Caco-2 (cell line): ENCODE results near the gene ALOX12. TPM values are rescaled to one million over a fixed set of nuclear protein-coding genes. Genes with fewer than 3 reads are reported as not detected.
"Not testable (repeated sequence)": the region's sequence is repeated elsewhere in the genome, so short reads cannot be mapped to it uniquely, and the experiment has no call there.

Source experiments
- BruUV-seq: library from RNA; stranded (reverse); fragments of 400-500 nt; replicated peaks from 2 replicates; lab custom pipeline; 2021; lab: Mats Ljungman, UMichigan
- CTCF ChIA-PET: fragments of 300-600 bp; sonication (Branson Sonifier 250); formaldehyde crosslinking; loops from one replicate; lab custom pipeline; 2022; ENCODE audit warnings: antibody characterized with exemption; lab: Charles Lee
- POLR2A ChIA-PET: fragments of 300-600 bp; sonication (Branson Sonifier 250); formaldehyde crosslinking; loops from one replicate; lab custom pipeline; 2022; ENCODE audit warnings: antibody characterized with exemption; lab: Charles Lee
- DNase-seq, 2 experiments: peaks; one replicate each; pipeline versions ENCODE4 v3.0.0 to v3.0.0-alpha.2; 2020 to 2022
- H3K27me3 ChIP-seq: replicated peaks from 2 replicates; pipeline ENCODE4 v1.6.0; 2011; ENCODE audit warnings: low read length; ENCODE audit not compliant: control insufficient read depth, insufficient read depth
- H3K36me3 ChIP-seq: 2 replicates; pipeline ENCODE4 v1.5.1; 2011; ENCODE audit warnings: low read length; ENCODE audit not compliant: control insufficient read depth, insufficient read depth
- H3K4me1 ChIP-seq: fragments of 250-450 bp; sonication (Bioruptor Pico); 2 replicates; pipeline ENCODE4 v1.5.1; 2020; ENCODE audit warnings: mild to moderate bottlenecking
- H3K4me3 ChIP-seq: 2 replicates; pipeline ENCODE4 v1.5.1; 2011; ENCODE audit warnings: low read depth, mild to moderate bottlenecking, control low read depth, low read length
- H3K9me3 ChIP-seq: fragments of 250-450 bp; sonication (Bioruptor Pico); 2 replicates; pipeline ENCODE4 v1.5.1; 2020; ENCODE audit warnings: mild to moderate bottlenecking, moderate library complexity
- H3K27ac Mint-ChIP-seq: one replicate; pipeline ENCODE4 v1.8.0; 2022; ENCODE audit warnings: mixed read lengths; ENCODE audit not compliant: unreplicated experiment
- H3K27me3 Mint-ChIP-seq: one replicate; pipeline ENCODE4 v1.8.0; 2022; ENCODE audit warnings: mixed read lengths; ENCODE audit not compliant: insufficient read depth, unreplicated experiment
- H3K36me3 Mint-ChIP-seq: one replicate; pipeline ENCODE4 v1.8.0; 2022; ENCODE audit warnings: mild to moderate bottlenecking, mixed read lengths; ENCODE audit not compliant: insufficient read depth, unreplicated experiment
- H3K4me1 Mint-ChIP-seq: one replicate; pipeline ENCODE4 v1.8.0; 2022; ENCODE audit warnings: low read depth, mixed read lengths; ENCODE audit not compliant: unreplicated experiment
- H3K4me3 Mint-ChIP-seq: one replicate; pipeline ENCODE4 v1.8.0; 2022; ENCODE audit warnings: mild to moderate bottlenecking, moderate library complexity, mixed read lengths; ENCODE audit not compliant: unreplicated experiment
- H3K9me3 Mint-ChIP-seq: one replicate; pipeline ENCODE4 v1.8.0; 2022; ENCODE audit warnings: mixed read lengths; ENCODE audit not compliant: unreplicated experiment
- CTCF ChIP-seq, 2 experiments: fragments of 200-600 bp in 1 of 2; IDR thresholded peaks; 1 replicate in 1 of 2; 2 replicates in 1 of 2; pipeline versions ENCODE4 v1.5.1 to v1.8.0; 2011 to 2022; ENCODE audit warnings: antibody characterized with exemption in 1 of 2, control low read depth in 1 of 2, inconsistent platforms in 1 of 2, low read depth in 1 of 2, low read length in 1 of 2, mild to moderate bottlenecking in 1 of 2, moderate library complexity in 1 of 2; ENCODE audit not compliant: insufficient read depth in 1 of 2, severe bottlenecking in 1 of 2, unreplicated experiment in 1 of 2
- intact Hi-C: fragments of 100-400 bp; cut with micrococcal nuclease; formaldehyde crosslinking; loops from one replicate; pipeline ENCODE4 v1.10.0; 2022; ENCODE audit not compliant: unreplicated experiment
- total RNA-seq: library from RNA; stranded (reverse); gene quantifications from 2 replicates; pipeline ENCODE4 v1.2.3, GENCODE V29; 2022

The ALOX12 gene
- total RNA-seq, 1 experiment from 2014 or later: not detected

DNA sequence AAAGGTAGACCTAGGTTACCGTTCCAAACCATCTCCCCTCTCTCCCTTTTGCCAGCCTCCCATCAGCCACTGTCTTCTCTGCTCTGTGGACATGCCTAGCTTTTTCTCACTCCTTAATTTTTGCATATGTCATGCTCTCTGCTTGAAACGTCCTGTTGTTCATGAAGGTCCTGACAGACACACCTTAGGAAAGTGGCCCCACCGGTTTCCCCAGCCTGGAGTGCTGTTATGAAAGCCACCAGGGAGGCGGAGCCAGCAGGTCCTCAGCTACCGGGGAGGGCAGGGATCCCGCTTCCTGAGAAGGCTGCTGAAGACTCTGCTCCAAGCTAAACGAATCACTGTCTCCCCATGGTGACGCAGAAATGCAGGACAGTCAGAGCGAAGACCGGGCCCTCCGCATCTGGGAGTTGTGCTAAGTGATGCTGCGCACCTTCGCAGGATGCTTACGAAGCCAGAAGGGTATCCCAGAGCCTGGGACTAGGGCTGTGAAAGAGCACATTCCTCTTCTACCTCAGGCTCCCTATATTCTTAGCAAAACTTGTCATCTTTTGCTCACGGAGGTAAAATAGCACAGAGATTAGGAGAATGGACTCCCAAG is 50.4 kb downstream of the ALOX12 start:
- BruUV-seq: TSS peak; percentile 96
- ChIA-PET CTCF (interaction anchor here (0.6 to 1.8 kb wide), 13 partner anchors 10 to 389 kb away, joined by 3 to 30 read pairs (median 5); partner anchors contain the start of genes ASGR2, SLC16A13 and TMEM102), POLR2A (interaction anchor here (1.0 to 1.3 kb wide), 3 partner anchors 10 to 169 kb away, joined by 3 to 8 read pairs (median 3); partner anchors contain the start of gene SLC16A13)
- no peaks in the 10 kb centered on the region for H3K27me3 ChIP-seq
- peak; percentile 85 to 91 for DNase-seq
- H3K4me1 ChIP-seq: peaks cover 8% of the 10 kb centered on the region; the same call in 1 of the 2 replicates
- Mint-ChIP-seq H3K27me3 (no peaks in the 10 kb centered on the region), H3K4me1 (peaks cover 7% of the 10 kb centered on the region), H3K36me3 (peaks cover 14% of the 10 kb centered on the region), H3K9me3 (no peaks in the 10 kb centered on the region), H3K27ac (peak overlapping the region; percentile 95), H3K4me3 (peak overlapping the region; percentile 72)
- no peaks in the 10 kb centered on the region for H3K36me3 ChIP-seq
- TF ChIP-seq CTCF (IDR thresholded peaks at IDR 0.05; ENCODE audit: insufficient read depth in 1 of 2, low read depth in 1 of 2, low read length in 1 of 2, severe bottlenecking in 1 of 2, unreplicated experiment in 1 of 2): no peak
- no peaks in the 10 kb centered on the region for H3K9me3 ChIP-seq
- intact Hi-C loops: loop anchor here (1.0 kb wide), 1 partner anchor 90 kb away; no protein-coding TSS in a partner anchor
- peak overlapping the region; percentile 30 for H3K4me3 ChIP-seq

GRCh38 chr17:7046725-7047397 is 51.0 kb downstream of the ALOX12 start:
- peak overlapping the region; percentile 30 for H3K4me3 ChIP-seq
- Mint-ChIP-seq H3K4me3 (peak overlapping the region; percentile 72), H3K27ac (peak overlapping the region; percentile 95), H3K36me3 (peaks cover 14% of the 10 kb centered on the region)
- H3K9me3 ChIP-seq, BruUV-seq, H3K4me1 Mint-ChIP-seq, H3K27me3 ChIP-seq, H3K27me3 Mint-ChIP-seq, POLR2A ChIA-PET, H3K4me1 ChIP-seq, H3K9me3 Mint-ChIP-seq, H3K36me3 ChIP-seq: not testable (repeated sequence)
- peak; percentile 77 to 89 for DNase-seq
- CTCF ChIA-PET: interaction anchor here (0.6 to 1.8 kb wide), 6 partner anchors 11 to 297 kb away, joined by 3 to 30 read pairs (median 6); partner anchors contain the start of genes ASGR2 and SLC16A13
- intact Hi-C loops: loop anchor here (1.0 kb wide), 1 partner anchor 89 kb away; no protein-coding TSS in a partner anchor

- Mint-ChIP-seq H3K4me3 (peak overlapping the region; percentile 72), H3K27me3 (no peaks in the 10 kb centered on the region), H3K4me1 (peaks cover 7% of the 10 kb centered on the region), H3K36me3 (peaks cover 14% of the 10 kb centered on the region), H3K9me3 (no peaks in the 10 kb centered on the region), H3K27ac (no peak overlapping the region)
- H3K4me3 ChIP-seq: no peak overlapping the region
- intact Hi-C loops: no loop called here
- H3K27me3 ChIP-seq: no peaks in the 10 kb centered on the region
- ChIA-PET CTCF (no interaction called here), POLR2A (no interaction called here)
- peaks cover 14% of the 10 kb centered on the region; the same call in 1 of the 2 replicates for H3K4me1 ChIP-seq
- no peak for DNase-seq
- H3K9me3 ChIP-seq: no peaks in the 10 kb centered on the region
- H3K36me3 ChIP-seq: no peaks in the 10 kb centered on the region
- no peak for TF ChIP-seq CTCF (IDR thresholded peaks at IDR 0.05; ENCODE audit: insufficient read depth in 1 of 2, low read depth in 1 of 2, low read length in 1 of 2, severe bottlenecking in 1 of 2, unreplicated experiment in 1 of 2)
- TSS peak; percentile 96 for BruUV-seq
These were observed 51.7 kb downstream of the ALOX12 start for GRCh38 chr17:7047566-7047965.
